ENCODE results near the gene SHQ1. TPM values are rescaled to one million over a fixed set of nuclear protein-coding genes. Genes with fewer than 3 reads are reported as not detected.

Gene SHQ1
- total and polyA plus RNA-seq, 9 of the 15 experiments (the other 6 are each of a cell fraction or from before 2014, with no cell fraction given): 9.2 to 25.0 (median 14.1) TPM

Other genes with a start within 250 kb of the SHQ1 start
- 3.1 and 4.8 TPM in 2 replicates for gene GXYLT2, start 39.6 kb upstream of the SHQ1 start, total RNA-seq (2014; rRNA removed)
- 5.7 and 6.0 TPM in 2 replicates for gene GXYLT2, start 39.6 kb upstream of the SHQ1 start, total RNA-seq (2014; rRNA removed; fragmentation: Illumina TruSeq; extraction: Trizol)
- gene GXYLT2, start 39.6 kb upstream of the SHQ1 start, total RNA-seq (2015; rRNA removed; fragmentation: Illumina TruSeq; extraction: Trizol): 4.1 and 4.9 TPM in 2 replicates
- 4.7 and 5.8 TPM in 2 replicates for gene GXYLT2, start 39.6 kb upstream of the SHQ1 start, total RNA-seq (2021)
- gene GXYLT2, start 39.6 kb upstream of the SHQ1 start, polyA plus RNA-seq (2011; rRNA removed): 1.9 and 2.5 TPM in 2 replicates
- gene GXYLT2, start 39.6 kb upstream of the SHQ1 start, polyA plus RNA-seq (2014; fragmentation: Illumina TruSeq; extraction: Trizol): 3.1 and 3.3 TPM in 2 replicates
- gene GXYLT2, start 39.6 kb upstream of the SHQ1 start, polyA plus RNA-seq (2014; fragmentation: Nextera tagmentation; extraction: Ambion mirVana): 1 to 10 TPM in 1 of 2 experiments, under 1 TPM in 1; 0.71 to 1.4 TPM
- 2.6 and 4.0 TPM in 2 replicates for gene GXYLT2, start 39.6 kb upstream of the SHQ1 start, polyA plus RNA-seq (2014; rRNA removed)
- 26.9 and 31.6 TPM in 2 replicates for gene PPP4R2, start 148.4 kb upstream of the SHQ1 start, total RNA-seq (2014; rRNA removed)
- gene PPP4R2, start 148.4 kb upstream of the SHQ1 start, total RNA-seq (2014; rRNA removed; fragmentation: Illumina TruSeq; extraction: Trizol): 46.7 and 57.5 TPM in 2 replicates
- gene PPP4R2, start 148.4 kb upstream of the SHQ1 start, total RNA-seq (2015; rRNA removed; fragmentation: Illumina TruSeq; extraction: Trizol): 34.9 and 38.7 TPM in 2 replicates
- gene PPP4R2, start 148.4 kb upstream of the SHQ1 start, total RNA-seq (2021): 43.1 and 49.6 TPM in 2 replicates
- gene PPP4R2, start 148.4 kb upstream of the SHQ1 start, polyA plus RNA-seq (2011; rRNA removed): 17.0 and 32.1 TPM in 2 replicates
- 23.2 and 27.4 TPM in 2 replicates for gene PPP4R2, start 148.4 kb upstream of the SHQ1 start, polyA plus RNA-seq (2014; fragmentation: Illumina TruSeq; extraction: Trizol)
- gene PPP4R2, start 148.4 kb upstream of the SHQ1 start, polyA plus RNA-seq (2014; fragmentation: Nextera tagmentation; extraction: Ambion mirVana): 10 to 100 TPM; 11.0 to 13.8 TPM
- gene PPP4R2, start 148.4 kb upstream of the SHQ1 start, polyA plus RNA-seq (2014; rRNA removed): 19.4 and 20.0 TPM in 2 replicates
- 2.4 and 2.5 TPM in 2 replicates for gene EBLN2, start 213.2 kb upstream of the SHQ1 start, total RNA-seq (2014; rRNA removed)
- 4.6 and 5.2 TPM in 2 replicates for gene EBLN2, start 213.2 kb upstream of the SHQ1 start, total RNA-seq (2014; rRNA removed; fragmentation: Illumina TruSeq; extraction: Trizol)
- gene EBLN2, start 213.2 kb upstream of the SHQ1 start, total RNA-seq (2015; rRNA removed; fragmentation: Illumina TruSeq; extraction: Trizol): 3.8 TPM in 2 replicates
- 2.2 and 3.0 TPM in 2 replicates for gene EBLN2, start 213.2 kb upstream of the SHQ1 start, total RNA-seq (2021)
- 2.4 and 2.5 TPM in 2 replicates for gene EBLN2, start 213.2 kb upstream of the SHQ1 start, polyA plus RNA-seq (2011; rRNA removed)
- 1.6 and 1.8 TPM in 2 replicates for gene EBLN2, start 213.2 kb upstream of the SHQ1 start, polyA plus RNA-seq (2014; fragmentation: Illumina TruSeq; extraction: Trizol)
- 1 to 10 TPM in 1 of 2 experiments, under 1 TPM in 1; 0.39 to 1.4 TPM for gene EBLN2, start 213.2 kb upstream of the SHQ1 start, polyA plus RNA-seq (2014; fragmentation: Nextera tagmentation; extraction: Ambion mirVana)
- gene EBLN2, start 213.2 kb upstream of the SHQ1 start, polyA plus RNA-seq (2014; rRNA removed): 1.6 and 1.8 TPM in 2 replicates